GM23338 (cell line): ENCODE data around the gene ACTR2. TPM values are rescaled to one million over a fixed set of nuclear protein-coding genes. Genes with fewer than 3 reads are reported as not detected.

Experiments
- ATAC-seq: fragments of 200-7000 bp; cut with Tn5 transposase; 3 replicates; pipeline ENCODE4 v1.9.1; 2020
- DNase-seq: peaks from one replicate; pipeline ENCODE4 v3.0.0-alpha.2; 2015; ENCODE audit warnings: low spot score
- H2AFZ ChIP-seq: fragments of 200-600 bp; sonication (generic); 2 replicates; pipeline ENCODE4 v1.8.0; 2016; ENCODE audit warnings: antibody characterized with exemption, mild to moderate bottlenecking, moderate library complexity
- H3F3A ChIP-seq: fragments of 200-600 bp; sonication (generic); replicated peaks from 2 replicates; pipeline ENCODE4 v1.8.0; 2017; ENCODE audit warnings: antibody characterized with exemption, mixed run types, low read depth
- H3K27ac ChIP-seq: fragments of 200-600 bp; sonication (generic); 2 replicates; pipeline ENCODE4 v1.6.1; 2016; ENCODE audit warnings: low read depth
- H3K27me3 ChIP-seq: fragments of 200-600 bp; sonication (generic); 2 replicates; pipeline ENCODE4 v1.8.0; 2016; ENCODE audit warnings: mild to moderate bottlenecking, mixed run types, moderate library complexity; ENCODE audit not compliant: insufficient read depth
- H3K36me3 ChIP-seq: fragments of 200-600 bp; sonication (generic); 2 replicates; pipeline ENCODE4 v1.8.0; 2016; ENCODE audit warnings: mild to moderate bottlenecking; ENCODE audit not compliant: insufficient read depth
- H3K4me1 ChIP-seq: fragments of 200-600 bp; sonication (generic); 2 replicates; pipeline ENCODE4 v1.8.0; 2016; ENCODE audit warnings: mild to moderate bottlenecking, moderate library complexity; ENCODE audit not compliant: insufficient read depth
- H3K4me2 ChIP-seq: fragments of 200-600 bp; sonication (generic); 2 replicates; pipeline ENCODE4 v1.7.1; 2017; ENCODE audit warnings: mixed run types
- H3K4me3 ChIP-seq: fragments of 200-600 bp; sonication (generic); 2 replicates; pipeline ENCODE4 v1.6.1; 2016; ENCODE audit warnings: mixed run types
- H3K79me2 ChIP-seq: fragments of 200-600 bp; sonication (generic); replicated peaks from 2 replicates; pipeline ENCODE4 v1.8.0; 2017; ENCODE audit warnings: mild to moderate bottlenecking; ENCODE audit not compliant: insufficient read depth
- H3K9me2 ChIP-seq: fragments of 200-600 bp; sonication (generic); 2 replicates; pipeline ENCODE4 v1.8.0; 2017; ENCODE audit not compliant: insufficient read depth
- H4K20me1 ChIP-seq: fragments of 200-600 bp; sonication (generic); replicated peaks from 2 replicates; pipeline ENCODE4 v1.8.0; 2017; ENCODE audit warnings: mild to moderate bottlenecking; ENCODE audit not compliant: insufficient read depth
- H3K27ac Mint-ChIP-seq: 2 replicates; pipeline ENCODE4 v1.8.0; 2020; ENCODE audit warnings: inconsistent platforms, mild to moderate bottlenecking, moderate library complexity, mixed read lengths
- H3K27me3 Mint-ChIP-seq: 3 replicates; pipeline ENCODE4 v1.8.0; 2022; ENCODE audit warnings: low read depth, mild to moderate bottlenecking, moderate library complexity, mixed read lengths, inconsistent platforms; ENCODE audit not compliant: insufficient read depth, poor library complexity
- H3K36me3 Mint-ChIP-seq: 3 replicates; pipeline ENCODE4 v1.8.0; 2021; ENCODE audit warnings: low read depth, mild to moderate bottlenecking, inconsistent platforms, moderate library complexity, mixed read lengths
- H3K4me1 Mint-ChIP-seq: 3 replicates; pipeline ENCODE4 v1.8.0; 2020; ENCODE audit warnings: mild to moderate bottlenecking, inconsistent platforms, mixed read lengths
- H3K4me3 Mint-ChIP-seq: 3 replicates; pipeline ENCODE4 v1.8.0; 2021; ENCODE audit warnings: moderate library complexity, mild to moderate bottlenecking, inconsistent platforms, mixed read lengths
- H3K9me3 Mint-ChIP-seq: 3 replicates; pipeline ENCODE4 v1.8.0; 2020; ENCODE audit warnings: moderate library complexity, mild to moderate bottlenecking, inconsistent platforms, mixed read lengths
- CREB1 ChIP-seq: fragments of 250-450 bp; sonication (Bioruptor Pico); IDR thresholded peaks from 2 replicates; pipeline ENCODE4 v1.5.0; 2020; ENCODE audit warnings: low read depth, mild to moderate bottlenecking, moderate library complexity
- CTCF ChIP-seq, 2 experiments: fragments of 200-600 bp in 1 of 2; sonication (generic) in 1 of 2; conservative IDR thresholded peaks; 2 replicates each; pipeline versions ENCODE4 v1.5.1 to v1.6.1; 2016 to 2017; ENCODE audit warnings: antibody characterized with exemption in 2 of 2, low read depth in 2 of 2, mild to moderate bottlenecking in 2 of 2, moderate library complexity in 1 of 2
- EZH2 ChIP-seq: fragments of 200-600 bp; sonication (generic); IDR thresholded peaks from one replicate; pipeline ENCODE4 v1.8.0; 2017; ENCODE audit warnings: antibody characterized with exemption, mild to moderate bottlenecking, low read depth; ENCODE audit not compliant: unreplicated experiment
- EZH2phosphoT487 ChIP-seq: fragments of 200-600 bp; sonication (generic); IDR thresholded peaks from one replicate; pipeline ENCODE4 v1.8.1; 2018; ENCODE audit warnings: antibody characterized with exemption; ENCODE audit not compliant: unreplicated experiment
- JUNB ChIP-seq: IDR thresholded peaks from one replicate; pipeline ENCODE4 v1.6.1; 2016; ENCODE audit warnings: antibody characterized with exemption; ENCODE audit not compliant: unreplicated experiment
- POLR2AphosphoS5 ChIP-seq: IDR thresholded peaks from 2 replicates; pipeline ENCODE4 v1.6.1; 2016; ENCODE audit warnings: antibody characterized with exemption, low read depth
- REST ChIP-seq: IDR thresholded peaks from one replicate; pipeline ENCODE4 v1.6.1; 2018; ENCODE audit warnings: antibody characterized with exemption; ENCODE audit not compliant: unreplicated experiment
- STAT1 ChIP-seq: IDR thresholded peaks from one replicate; pipeline ENCODE4 v1.6.1; 2016; ENCODE audit warnings: antibody characterized with exemption; ENCODE audit not compliant: unreplicated experiment
- ZNF114 ChIP-seq: fragments of 250-450 bp; sonication (Bioruptor Pico); IDR thresholded peaks from 2 replicates; pipeline ENCODE4 v1.5.0; 2020; ENCODE audit warnings: mild to moderate bottlenecking, moderate library complexity
- ZNF331 ChIP-seq: fragments of 250-450 bp; sonication (Bioruptor Pico); IDR thresholded peaks from 2 replicates; pipeline ENCODE4 v1.5.0; 2020; ENCODE audit warnings: low read depth, mild to moderate bottlenecking, moderate library complexity
- ZNF462 ChIP-seq: fragments of 250-450 bp; sonication (Bioruptor Pico); IDR thresholded peaks from 2 replicates; pipeline ENCODE4 v1.5.0; 2020; ENCODE audit warnings: mild to moderate bottlenecking, moderate library complexity
- polyA plus RNA-seq: library from polyadenylated mRNA; unstranded; fragments of >200 nt; fragmentation: Nextera tagmentation; extraction: Ambion mirVana; gene quantifications from 2 replicates; pipeline ENCODE4 v1.2.1, GENCODE V29; 2016
- total RNA-seq: library from RNA; depleted of rRNA; stranded (reverse); fragments of >200 nt; shearing (Covaris generic); gene quantifications from 2 replicates; pipeline ENCODE4 v1.2.3, GENCODE V29; 2014

ACTR2 gene
- total and polyA plus RNA-seq, 2 experiments from 2014 or later, result 73.6 to 87.6 TPM

- TF ChIP-seq POLR2AphosphoS5 (no peak), EZH2phosphoT487 (no peak), ZNF114 (no peak), ZNF331 (no peak), CTCF (conservative IDR thresholded peaks at IDR 0.05; ENCODE audit: low read depth in 2 of 2) (no peak), ZNF462 (no peak)
Observed at GRCh38 chr2:65300761-65301711, 73.4 kb downstream of the ACTR2 start (continued).

GRCh38 chr2:65305934-65306333, 78.3 kb downstream of the ACTR2 start:
- Histone ChIP-seq H3K27me3 (no peaks in the 10 kb centered on the region), H3K4me3 (no peak overlapping the region), H2AFZ (no peak overlapping the region), H3K9me2 (no peaks in the 10 kb centered on the region), H3K36me3 (no peaks in the 10 kb centered on the region), H3K27ac (no peak overlapping the region), H3K4me1 (peaks cover 10% of the 10 kb centered on the region), H4K20me1 (0 out of 2 replicates have a peak, but pooled peaks cover 7% of the 10 kb centered on the region), H3K4me2 (no peak overlapping the region), H3F3A (peaks cover 3% of the 10 kb centered on the region), H3K79me2 (no peaks in the 10 kb centered on the region)
- no peaks in the 10 kb centered on the region for H3K36me3 Mint-ChIP-seq
- peaks cover 10% of the 10 kb centered on the region for H3K4me1 Mint-ChIP-seq
- H3K27ac Mint-ChIP-seq, result no peak overlapping the region
- DNase-seq (no peak), ATAC-seq (no peak)
- no peaks in the 10 kb centered on the region for H3K9me3 Mint-ChIP-seq
- H3K27me3 Mint-ChIP-seq, result peaks cover 9% of the 10 kb centered on the region
- no peak overlapping the region for H3K4me3 Mint-ChIP-seq
- TF ChIP-seq STAT1 (no peak), EZH2 (no peak), POLR2AphosphoS5 (no peak), ZNF114 (no peak), EZH2phosphoT487 (no peak), ZNF331 (no peak), REST (no peak), JUNB (no peak), CREB1 (CRISPR knock-in tag) (no peak)
